Keratinocyte (primary cell): ENCODE measurements around the gene ZC3H18. TPM values are rescaled to one million over a fixed set of nuclear protein-coding genes. Genes with fewer than 3 reads are reported as not detected.

Experiments
- DNase-seq: peaks from one replicate; pipeline ENCODE4 v3.0.0-alpha.2; 2011; ENCODE audit warnings: low read depth, missing footprints, low spot score
- FAIRE-seq: peaks from 2 replicates; lab custom pipeline; 2011; peaks lifted over from hg19 to GRCh38; lab: Jason Lieb, UNC
- H2AFZ ChIP-seq: 2 replicates; pipeline ENCODE4 v1.6.0; 2012; ENCODE audit warnings: low read length, control low read depth, inconsistent platforms; ENCODE audit not compliant: control insufficient read depth
- H3K27ac ChIP-seq: 2 replicates; pipeline ENCODE4 v1.5.1; 2011; ENCODE audit warnings: low read length; ENCODE audit not compliant: control insufficient read depth, insufficient read depth
- H3K27me3 ChIP-seq: 3 replicates; pipeline ENCODE4 v1.6.0; 2011; ENCODE audit warnings: low read length; ENCODE audit not compliant: control insufficient read depth, insufficient read depth; ENCODE audit errors: extremely low read depth
- H3K36me3 ChIP-seq, 2 experiments: 2 replicates in 1 of 2; 3 replicates in 1 of 2; pipeline ENCODE4 v1.5.1; 2011; ENCODE audit warnings: low read length in 2 of 2, mild to moderate bottlenecking in 1 of 2; ENCODE audit not compliant: control insufficient read depth in 2 of 2, insufficient read depth in 2 of 2; ENCODE audit errors: extremely low read depth in 1 of 2
- H3K4me1 ChIP-seq: 3 replicates; pipeline ENCODE4 v1.5.1; 2011; ENCODE audit warnings: low read length; ENCODE audit not compliant: control insufficient read depth, insufficient read depth; ENCODE audit errors: extremely low read depth
- H3K4me2 ChIP-seq: 3 replicates; pipeline ENCODE4 v1.6.0; 2011; ENCODE audit warnings: low read depth, low read length; ENCODE audit not compliant: control insufficient read depth, insufficient read depth; ENCODE audit errors: extremely low read depth
- H3K4me3 ChIP-seq, 3 experiments: fragments of 200-600 bp in 1 of 3; sonication (generic) in 1 of 3; 2 replicates in 2 of 3; 3 replicates in 1 of 3; pipeline ENCODE4 v1.5.1; 2011 to 2016; ENCODE audit warnings: low read length in 3 of 3, mild to moderate bottlenecking in 3 of 3, control low read depth in 2 of 3, inconsistent platforms in 1 of 3, low read depth in 1 of 3, mixed read lengths in 1 of 3, mixed run types in 1 of 3, moderate library complexity in 1 of 3; ENCODE audit not compliant: control insufficient read depth in 2 of 3, insufficient read depth in 2 of 3; ENCODE audit errors: extremely low read depth in 1 of 3
- H3K79me2 ChIP-seq: 2 replicates; pipeline ENCODE4 v1.6.0; 2012; ENCODE audit warnings: low read length; ENCODE audit not compliant: control insufficient read depth, insufficient read depth
- H3K9ac ChIP-seq: 3 replicates; pipeline ENCODE4 v1.6.0; 2011; ENCODE audit warnings: low read length; ENCODE audit not compliant: control insufficient read depth, insufficient read depth; ENCODE audit errors: extremely low read depth
- H3K9me1 ChIP-seq: 3 replicates; pipeline ENCODE4 v1.6.0; 2011; ENCODE audit warnings: low read length; ENCODE audit not compliant: control insufficient read depth, insufficient read depth; ENCODE audit errors: extremely low read depth
- H3K9me3 ChIP-seq: 2 replicates; pipeline ENCODE4 v1.5.1; 2012; ENCODE audit warnings: low read depth, low read length; ENCODE audit not compliant: control insufficient read depth
- H4K20me1 ChIP-seq: 3 replicates; pipeline ENCODE4 v1.6.0; 2011; ENCODE audit warnings: low read length; ENCODE audit not compliant: control insufficient read depth, insufficient read depth; ENCODE audit errors: extremely low read depth
- EZH2 ChIP-seq: IDR thresholded peaks from one replicate; pipeline ENCODE4 v1.6.1; 2012; ENCODE audit warnings: inconsistent platforms, mild to moderate bottlenecking, low read length, moderate library complexity
- dilution Hi-C: fragments of 300-500 bp; cut with MboI; formaldehyde crosslinking; loops from one replicate; pipeline ENCODE4 v1.7.0; 2020; ENCODE audit warnings: low sequenced_read_pairs; ENCODE audit not compliant: extremely low pct_ligation_motif_present
- polyA plus RNA-seq, 5 experiments: library from polyadenylated mRNA; depleted of rRNA in 3 of 5; stranded (reverse) in 3 of 5; stranded (forward) in 1 of 5; unstranded in 1 of 5; fragments of >200 nt; gene quantifications; 1 replicate in 1 of 5; 2 replicates in 3 of 5; 3 replicates in 1 of 5; pipeline versions ENCODE4 v1.2.1 to v1.2.3, GENCODE V29; 2011 to 2012; ENCODE audit warnings: missing spikeins in 2 of 5, low read depth in 1 of 5, low replicate concordance in 1 of 5
- TF ChIP-seq, protein P1 (sequence below), 3 experiments: IDR thresholded peaks in 1 of 3; conservative IDR thresholded peaks in 1 of 3; optimal IDR thresholded peaks in 1 of 3; 2 replicates in 2 of 3; 3 replicates in 1 of 3; pipeline versions ENCODE3 to v1.5.1; 2011; ENCODE audit warnings: low read length in 3 of 3, mild to moderate bottlenecking in 3 of 3, moderate library complexity in 2 of 3, control low read depth in 1 of 3, inconsistent platforms in 1 of 3; ENCODE audit not compliant: insufficient read depth in 2 of 3; ENCODE audit errors: extremely low read depth in 1 of 3

Gene ZC3H18
- polyA plus RNA-seq, 1 donor (not counting 4 experiments of a cell fraction or from before 2014, with no cell fraction given), result 7.5 TPM

DNA sequence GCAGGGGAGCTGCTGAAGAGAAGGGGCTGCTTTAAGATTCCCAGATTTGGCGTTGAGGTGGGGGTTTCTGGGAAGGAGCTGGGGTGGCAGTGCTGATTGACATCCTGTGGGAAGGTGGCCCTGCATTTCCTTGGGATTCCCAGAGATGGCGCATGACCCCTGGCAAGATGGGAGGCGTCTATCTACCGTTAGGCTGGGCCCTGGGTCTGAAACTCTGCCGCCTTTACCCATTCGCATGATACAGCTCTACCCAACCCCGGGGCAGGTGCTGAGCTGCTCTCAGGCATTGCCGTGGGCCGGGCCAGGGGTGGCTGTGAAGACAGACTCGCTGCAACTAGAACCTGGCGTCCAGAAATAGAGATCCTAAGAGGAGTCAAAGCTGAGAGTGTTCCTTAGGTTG lies 102.6 kb downstream of the ZC3H18 start:
- Histone ChIP-seq H3K4me2 (no peak overlapping the region), H3K9me1 (no peaks in the 10 kb centered on the region), H3K27ac (no peak overlapping the region), H3K27me3 (no peaks in the 10 kb centered on the region), H3K4me1 (no peaks in the 10 kb centered on the region), H3K79me2 (no peaks in the 10 kb centered on the region), H4K20me1 (no peaks in the 10 kb centered on the region), H3K36me3 (peaks cover 0 to 8% of the 10 kb centered on the region in 2 experiments), H3K4me3 (no peak overlapping the region), H3K9ac (no peak overlapping the region), H2AFZ (no peak overlapping the region), H3K9me3 (no peaks in the 10 kb centered on the region)
- no peak for DNase-seq
- TF ChIP-seq, protein P1, sequence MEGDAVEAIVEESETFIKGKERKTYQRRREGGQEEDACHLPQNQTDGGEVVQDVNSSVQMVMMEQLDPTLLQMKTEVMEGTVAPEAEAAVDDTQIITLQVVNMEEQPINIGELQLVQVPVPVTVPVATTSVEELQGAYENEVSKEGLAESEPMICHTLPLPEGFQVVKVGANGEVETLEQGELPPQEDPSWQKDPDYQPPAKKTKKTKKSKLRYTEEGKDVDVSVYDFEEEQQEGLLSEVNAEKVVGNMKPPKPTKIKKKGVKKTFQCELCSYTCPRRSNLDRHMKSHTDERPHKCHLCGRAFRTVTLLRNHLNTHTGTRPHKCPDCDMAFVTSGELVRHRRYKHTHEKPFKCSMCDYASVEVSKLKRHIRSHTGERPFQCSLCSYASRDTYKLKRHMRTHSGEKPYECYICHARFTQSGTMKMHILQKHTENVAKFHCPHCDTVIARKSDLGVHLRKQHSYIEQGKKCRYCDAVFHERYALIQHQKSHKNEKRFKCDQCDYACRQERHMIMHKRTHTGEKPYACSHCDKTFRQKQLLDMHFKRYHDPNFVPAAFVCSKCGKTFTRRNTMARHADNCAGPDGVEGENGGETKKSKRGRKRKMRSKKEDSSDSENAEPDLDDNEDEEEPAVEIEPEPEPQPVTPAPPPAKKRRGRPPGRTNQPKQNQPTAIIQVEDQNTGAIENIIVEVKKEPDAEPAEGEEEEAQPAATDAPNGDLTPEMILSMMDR (optimal IDR thresholded peaks at IDR 0.05 in 1 of 3, IDR thresholded peaks at IDR 0.05 in 1 of 3, conservative IDR thresholded peaks at IDR 0.05 in 1 of 3; ENCODE audit: extremely low read depth in 1 of 3, insufficient read depth in 2 of 3, low read length in 3 of 3), result peak; percentile 32 to 56 (median 37)
- no peak for TF ChIP-seq EZH2
- no peak for FAIRE-seq
- dilution Hi-C loops, result loop anchor here (25.0 kb wide), 1 partner anchor 90 kb away; no protein-coding TSS in a partner anchor

DNA sequence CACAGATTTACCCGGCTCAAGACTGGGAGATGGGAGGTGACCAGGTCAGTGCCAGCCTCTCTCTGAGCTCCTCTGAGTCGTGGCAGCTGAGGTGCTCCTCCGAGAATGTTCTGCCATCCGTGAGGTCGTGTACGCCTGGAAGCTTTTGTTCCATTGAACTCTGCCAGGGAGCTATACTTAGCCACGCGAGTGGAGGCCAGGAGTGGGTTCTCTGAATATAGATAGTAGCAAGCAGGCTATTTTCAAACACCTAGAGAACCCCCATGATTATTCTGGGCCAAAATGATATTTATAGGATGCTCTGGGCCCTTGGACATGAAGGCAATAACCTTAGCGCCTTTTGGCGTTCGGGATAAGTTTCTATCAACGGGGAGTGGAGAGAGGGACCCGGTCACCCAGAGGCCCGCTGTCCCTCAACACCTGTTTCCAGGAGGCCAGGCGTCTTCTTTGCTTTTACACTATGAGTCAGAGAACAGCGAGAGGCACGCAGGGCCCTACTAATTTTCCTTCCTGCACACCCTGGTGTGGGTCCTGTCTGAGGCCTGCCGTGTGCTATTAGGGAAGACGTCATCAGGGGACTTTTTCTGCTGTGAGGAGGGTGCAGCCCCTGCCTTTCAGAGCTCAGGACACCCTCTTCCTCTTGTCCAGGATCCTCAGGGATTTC lies 103.6 kb downstream of the ZC3H18 start:
- H3K27ac ChIP-seq, result no peak overlapping the region
- no peaks in the 10 kb centered on the region for H4K20me1 ChIP-seq
- TF ChIP-seq, protein P1 (optimal IDR thresholded peaks at IDR 0.05 in 1 of 3, IDR thresholded peaks at IDR 0.05 in 1 of 3, conservative IDR thresholded peaks at IDR 0.05 in 1 of 3; ENCODE audit: extremely low read depth in 1 of 3, insufficient read depth in 2 of 3, low read length in 3 of 3), result no peak
- no peak for TF ChIP-seq EZH2
- H3K79me2 ChIP-seq, result no peaks in the 10 kb centered on the region
- H2AFZ ChIP-seq, result no peak overlapping the region
- dilution Hi-C loops, result loop anchor here (25.0 kb wide), 1 partner anchor 88 kb away; no protein-coding TSS in a partner anchor
- H3K9ac ChIP-seq, result no peak overlapping the region
- H3K4me3 ChIP-seq, result no peak overlapping the region
- no peaks in the 10 kb centered on the region for H3K9me1 ChIP-seq
- H3K27me3 ChIP-seq, result peaks cover 4% of the 10 kb centered on the region
- no peak for FAIRE-seq
- no peak overlapping the region for H3K4me2 ChIP-seq
- DNase-seq, result no peak
- H3K9me3 ChIP-seq, result no peaks in the 10 kb centered on the region
- peaks cover 0 to 8% of the 10 kb centered on the region in 2 experiments for H3K36me3 ChIP-seq
- no peaks in the 10 kb centered on the region for H3K4me1 ChIP-seq
